HFFc6 (cell line): ENCODE measurements around the gene DCUN1D3. TPM values are rescaled to one million over a fixed set of nuclear protein-coding genes. Genes with fewer than 3 reads are reported as not detected.
A peak's percentile ranks its signal among the peaks of the same experiment; 100 is the strongest.

Experiments used
- DNase-seq: peaks from one replicate; pipeline ENCODE4 v3.0.0-alpha.2; 2018
- H3K27ac Mint-ChIP-seq: 2 replicates; pipeline ENCODE4 v1.8.0; 2020; ENCODE audit warnings: mild to moderate bottlenecking, mixed read lengths
- H3K27me3 Mint-ChIP-seq: 2 replicates; pipeline ENCODE4 v1.8.0; 2021; ENCODE audit warnings: mild to moderate bottlenecking, moderate library complexity, mixed read lengths; ENCODE audit not compliant: insufficient read depth
- H3K36me3 Mint-ChIP-seq: 2 replicates; pipeline ENCODE4 v1.8.0; 2021; ENCODE audit warnings: low read depth, mixed read lengths
- H3K4me1 Mint-ChIP-seq: 2 replicates; pipeline ENCODE4 v1.8.0; 2020; ENCODE audit warnings: low read depth, mixed read lengths
- H3K4me3 Mint-ChIP-seq: 2 replicates; pipeline ENCODE4 v1.8.0; 2020; ENCODE audit warnings: mild to moderate bottlenecking, moderate library complexity, mixed read lengths
- H3K9me3 Mint-ChIP-seq: 2 replicates; pipeline ENCODE4 v1.8.0; 2020; ENCODE audit warnings: mild to moderate bottlenecking, mixed read lengths
- total RNA-seq, 6 experiments: library from RNA; stranded (reverse); fragmentation: NEBNext Ultra II Directional; extraction: Animal tissue kit (Norgen Biotek cat#: 25700); gene quantifications; 2 replicates in 1 of 6; 3 replicates in 5 of 6; pipeline ENCODE4 v1.2.3, GENCODE V29; 2021
- TF ChIP-seq, protein P1 (sequence below): fragments of 200-600 bp; sonication (generic); IDR thresholded peaks from 2 replicates; pipeline ENCODE4 v1.5.0; 2021; ENCODE audit warnings: antibody characterized with exemption, mild to moderate bottlenecking

The DCUN1D3 gene
- total RNA-seq, 6 experiments from 2014 or later, result 29.2 to 41.0 (median 32.1) TPM

GRCh38 chr16:20902426-20902825 lies 2.3 kb upstream of the DCUN1D3 start:
- no peak for DNase-seq
- peaks cover 82% of the 10 kb centered on the region for H3K4me1 Mint-ChIP-seq
- peak overlapping the region; percentile 20; the same call in 1 of the 2 replicates for H3K4me3 Mint-ChIP-seq
- H3K9me3 Mint-ChIP-seq, result no peaks in the 10 kb centered on the region
- H3K27ac Mint-ChIP-seq, result peak overlapping the region; percentile 97
- TF ChIP-seq, protein P1, sequence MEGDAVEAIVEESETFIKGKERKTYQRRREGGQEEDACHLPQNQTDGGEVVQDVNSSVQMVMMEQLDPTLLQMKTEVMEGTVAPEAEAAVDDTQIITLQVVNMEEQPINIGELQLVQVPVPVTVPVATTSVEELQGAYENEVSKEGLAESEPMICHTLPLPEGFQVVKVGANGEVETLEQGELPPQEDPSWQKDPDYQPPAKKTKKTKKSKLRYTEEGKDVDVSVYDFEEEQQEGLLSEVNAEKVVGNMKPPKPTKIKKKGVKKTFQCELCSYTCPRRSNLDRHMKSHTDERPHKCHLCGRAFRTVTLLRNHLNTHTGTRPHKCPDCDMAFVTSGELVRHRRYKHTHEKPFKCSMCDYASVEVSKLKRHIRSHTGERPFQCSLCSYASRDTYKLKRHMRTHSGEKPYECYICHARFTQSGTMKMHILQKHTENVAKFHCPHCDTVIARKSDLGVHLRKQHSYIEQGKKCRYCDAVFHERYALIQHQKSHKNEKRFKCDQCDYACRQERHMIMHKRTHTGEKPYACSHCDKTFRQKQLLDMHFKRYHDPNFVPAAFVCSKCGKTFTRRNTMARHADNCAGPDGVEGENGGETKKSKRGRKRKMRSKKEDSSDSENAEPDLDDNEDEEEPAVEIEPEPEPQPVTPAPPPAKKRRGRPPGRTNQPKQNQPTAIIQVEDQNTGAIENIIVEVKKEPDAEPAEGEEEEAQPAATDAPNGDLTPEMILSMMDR, result no peak
- H3K36me3 Mint-ChIP-seq, result peaks cover 25% of the 10 kb centered on the region
- H3K27me3 Mint-ChIP-seq, result peaks cover 2% of the 10 kb centered on the region

- Mint-ChIP-seq H3K27ac (peak overlapping the region; percentile 97), H3K27me3 (peaks cover 2% of the 10 kb centered on the region), H3K9me3 (no peaks in the 10 kb centered on the region), H3K4me3 (peak overlapping the region; percentile 89), H3K4me1 (peaks cover 82% of the 10 kb centered on the region), H3K36me3 (peaks cover 33% of the 10 kb centered on the region)
- peak; percentile 35 for DNase-seq
- TF ChIP-seq, protein P1, result no peak
Observed at GRCh38 chr16:20901436-20902112, 1.4 kb upstream of the DCUN1D3 start.

- Mint-ChIP-seq H3K4me1 (peaks cover 80% of the 10 kb centered on the region), H3K9me3 (no peaks in the 10 kb centered on the region), H3K4me3 (peak overlapping the region; percentile 89), H3K27me3 (peaks cover 2% of the 10 kb centered on the region), H3K27ac (peak overlapping the region; percentile 97), H3K36me3 (peaks cover 35% of the 10 kb centered on the region)
- no peak for DNase-seq
- TF ChIP-seq, protein P1, result no peak
Observed at GRCh38 chr16:20901068-20901435, 894 bp upstream of the DCUN1D3 start.

DNA sequence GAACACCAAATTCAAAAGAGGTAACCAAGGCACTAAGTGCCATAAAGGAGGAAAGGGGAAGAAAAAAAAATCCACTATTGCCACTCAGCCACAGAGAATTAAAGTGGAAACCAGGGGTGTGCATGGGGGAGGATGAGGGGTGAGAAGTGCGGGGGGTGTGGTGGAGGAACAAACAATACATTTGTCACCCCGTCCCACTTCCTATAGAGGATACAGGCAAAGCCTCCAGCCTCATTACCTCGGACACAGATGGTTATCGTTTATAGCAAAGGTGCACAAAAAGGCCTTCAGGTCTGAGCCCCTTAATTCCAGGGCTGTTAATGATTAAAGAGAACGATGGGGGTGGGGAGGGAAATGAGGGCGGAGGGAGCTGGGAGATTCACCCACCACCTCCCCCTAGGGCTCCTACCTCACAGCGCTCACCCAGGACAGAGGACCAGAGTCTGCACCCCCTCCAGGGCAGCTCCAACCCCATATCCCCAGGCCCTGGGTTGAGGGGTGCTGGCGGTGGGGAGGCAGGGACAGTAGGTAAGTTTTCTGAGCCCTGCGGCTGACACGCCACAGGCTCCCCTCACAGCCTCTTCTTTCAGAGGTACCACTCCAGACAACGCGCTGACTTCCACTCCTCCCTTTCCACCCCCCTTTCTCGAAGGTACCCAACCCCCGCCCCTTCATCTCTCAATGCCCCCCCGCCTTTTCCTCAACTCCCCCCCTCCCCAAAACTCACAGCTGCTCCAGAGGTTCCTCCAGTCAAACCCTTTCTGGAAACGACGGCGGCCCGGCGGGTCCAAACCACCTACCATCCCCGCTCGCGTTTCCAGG lies 470 bp downstream of the DCUN1D3 start:
- peaks cover 71% of the 10 kb centered on the region for H3K4me1 Mint-ChIP-seq
- peaks cover 2% of the 10 kb centered on the region for H3K27me3 Mint-ChIP-seq
- H3K27ac Mint-ChIP-seq, result peak overlapping the region; percentile 97
- DNase-seq, result no peak
- TF ChIP-seq, protein P1, result peak; percentile 7; the same call in 1 of the 2 replicates
- H3K4me3 Mint-ChIP-seq, result peak overlapping the region; percentile 89
- peaks cover 42% of the 10 kb centered on the region for H3K36me3 Mint-ChIP-seq
- H3K9me3 Mint-ChIP-seq, result no peaks in the 10 kb centered on the region

GRCh38 chr16:20899071-20899470 lies 1.1 kb downstream of the DCUN1D3 start:
- H3K4me1 Mint-ChIP-seq, result peaks cover 65% of the 10 kb centered on the region
- peak; percentile 85 for DNase-seq
- no peaks in the 10 kb centered on the region for H3K9me3 Mint-ChIP-seq
- peak overlapping the region; percentile 89 for H3K4me3 Mint-ChIP-seq
- TF ChIP-seq, protein P1, result no peak
- H3K27ac Mint-ChIP-seq, result peak overlapping the region; percentile 97
- H3K27me3 Mint-ChIP-seq, result peaks cover 2% of the 10 kb centered on the region
- H3K36me3 Mint-ChIP-seq, result peaks cover 44% of the 10 kb centered on the region
